Measurements from ENCODE around the gene FAM76B.

DNA sequence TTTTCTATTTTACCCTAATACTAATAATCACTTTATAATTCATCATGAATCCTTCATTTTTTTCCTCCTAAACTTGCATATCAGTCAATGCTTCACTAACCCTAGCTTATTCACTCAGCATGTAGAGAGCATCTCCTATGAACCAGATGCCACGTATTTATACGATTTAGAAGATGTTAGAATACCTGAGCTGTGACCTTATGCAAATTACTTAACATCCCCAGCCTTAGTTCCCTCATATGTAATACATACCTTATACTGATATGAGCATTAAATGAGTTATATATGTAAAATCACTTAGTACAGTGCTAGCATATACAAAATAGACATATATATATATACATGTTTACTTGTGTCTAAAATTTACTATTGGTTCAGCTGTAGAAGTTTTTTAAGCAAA lies 9.0 kb downstream of the FAM76B start:
- TF ChIP-seq, protein P1, sequence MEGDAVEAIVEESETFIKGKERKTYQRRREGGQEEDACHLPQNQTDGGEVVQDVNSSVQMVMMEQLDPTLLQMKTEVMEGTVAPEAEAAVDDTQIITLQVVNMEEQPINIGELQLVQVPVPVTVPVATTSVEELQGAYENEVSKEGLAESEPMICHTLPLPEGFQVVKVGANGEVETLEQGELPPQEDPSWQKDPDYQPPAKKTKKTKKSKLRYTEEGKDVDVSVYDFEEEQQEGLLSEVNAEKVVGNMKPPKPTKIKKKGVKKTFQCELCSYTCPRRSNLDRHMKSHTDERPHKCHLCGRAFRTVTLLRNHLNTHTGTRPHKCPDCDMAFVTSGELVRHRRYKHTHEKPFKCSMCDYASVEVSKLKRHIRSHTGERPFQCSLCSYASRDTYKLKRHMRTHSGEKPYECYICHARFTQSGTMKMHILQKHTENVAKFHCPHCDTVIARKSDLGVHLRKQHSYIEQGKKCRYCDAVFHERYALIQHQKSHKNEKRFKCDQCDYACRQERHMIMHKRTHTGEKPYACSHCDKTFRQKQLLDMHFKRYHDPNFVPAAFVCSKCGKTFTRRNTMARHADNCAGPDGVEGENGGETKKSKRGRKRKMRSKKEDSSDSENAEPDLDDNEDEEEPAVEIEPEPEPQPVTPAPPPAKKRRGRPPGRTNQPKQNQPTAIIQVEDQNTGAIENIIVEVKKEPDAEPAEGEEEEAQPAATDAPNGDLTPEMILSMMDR (IDR thresholded peaks at IDR 0.05; ENCODE audit: low read length): no peak
- TF ChIP-seq EZH2 (optimal IDR thresholded peaks at IDR 0.05; ENCODE audit: low read depth, low read length): no peak
- TF ChIP-seq EZH2phosphoT487 (IDR thresholded peaks at IDR 0.05; ENCODE audit: low read length): no peak

Data from MM.1S (cell line).